HepG2 (cell line): ENCODE measurements around the gene IGFLR1. TPM values are rescaled to one million over a fixed set of nuclear protein-coding genes. Genes with fewer than 3 reads are reported as not detected.

Experiments used
- ATF5 ChIP-seq: sonication (generic); formaldehyde crosslinking; IDR thresholded peaks from 2 replicates; pipeline ENCODE4 v1.4.0; 2020; ENCODE audit warnings: mild to moderate bottlenecking, low read depth, missing genetic modification reagents
- DPF2 ChIP-seq: sonication (generic); formaldehyde crosslinking; IDR thresholded peaks from 2 replicates; pipeline ENCODE4 v1.4.0; 2020; ENCODE audit warnings: mild to moderate bottlenecking, low read depth, missing genetic modification reagents, borderline replicate concordance
- EP300 ChIP-seq, 3 experiments: sonication (generic) in 1 of 3; formaldehyde crosslinking in 1 of 3; IDR thresholded peaks; 2 replicates each; pipeline versions ENCODE4 v1.5.1 to v1.6.1; 2011 to 2020; ENCODE audit warnings: low read depth in 2 of 3, low read length in 2 of 3, borderline replicate concordance in 1 of 3, improper control_type of control experiment in 1 of 3, mild to moderate bottlenecking in 1 of 3, missing genetic modification reagents in 1 of 3, moderate library complexity in 1 of 3
- FOXK1 ChIP-seq: sonication (generic); formaldehyde crosslinking; IDR thresholded peaks from 2 replicates; pipeline ENCODE4 v1.4.0; 2020; ENCODE audit warnings: low read depth, missing genetic modification reagents, borderline replicate concordance
- FOXO1 ChIP-seq: sonication (generic); formaldehyde crosslinking; IDR thresholded peaks from 2 replicates; pipeline ENCODE4 v1.4.0; 2020; ENCODE audit warnings: missing genetic modification reagents
- HDAC1 ChIP-seq: sonication (generic); formaldehyde crosslinking; IDR thresholded peaks from 2 replicates; pipeline ENCODE4 v1.5.1; 2020; ENCODE audit warnings: mild to moderate bottlenecking, missing genetic modification reagents
- HMGXB4 ChIP-seq, 2 experiments: sonication (generic) in 1 of 2; formaldehyde crosslinking in 1 of 2; IDR thresholded peaks; 2 replicates each; pipeline versions ENCODE4 v1.4.0 to v1.6.1; 2018 to 2020; ENCODE audit warnings: missing genetic modification reagents in 2 of 2, borderline replicate concordance in 1 of 2, low read depth in 1 of 2, mild to moderate bottlenecking in 1 of 2, missing biosample characterization in 1 of 2
- JUN ChIP-seq: sonication (generic); formaldehyde crosslinking; IDR thresholded peaks from 2 replicates; pipeline ENCODE4 v1.4.0; 2020; ENCODE audit warnings: mild to moderate bottlenecking, missing genetic modification reagents
- RAD21 ChIP-seq: fragments of 450-650 bp; formaldehyde crosslinking; IDR thresholded peaks from 2 replicates; pipeline ENCODE4 v1.5.0; 2020; ENCODE audit warnings: mild to moderate bottlenecking
- ZNF101 ChIP-seq: sonication (generic); formaldehyde crosslinking; IDR thresholded peaks from 2 replicates; pipeline ENCODE4 v1.4.0; 2020; ENCODE audit warnings: mild to moderate bottlenecking, low read depth, missing genetic modification reagents, borderline replicate concordance
- ZNF317 ChIP-seq: sonication (generic); formaldehyde crosslinking; IDR thresholded peaks from 2 replicates; pipeline ENCODE4 v1.5.0; 2020; ENCODE audit warnings: mild to moderate bottlenecking, missing genetic modification reagents
- ZNF776 ChIP-seq: sonication (generic); formaldehyde crosslinking; IDR thresholded peaks from 2 replicates; pipeline ENCODE4 v1.4.0; 2020; ENCODE audit warnings: mild to moderate bottlenecking, missing genetic modification reagents
- ZNF781 ChIP-seq: sonication (generic); formaldehyde crosslinking; IDR thresholded peaks from 2 replicates; pipeline ENCODE4 v1.5.1; 2020; ENCODE audit warnings: borderline replicate concordance, mild to moderate bottlenecking, missing genetic modification reagents; ENCODE audit errors: not compliant biosample characterization
- polyA plus RNA-seq, 8 experiments: library from polyadenylated mRNA; depleted of rRNA in 3 of 8; stranded (reverse) in 7 of 8; unstranded in 1 of 8; fragments of >200 nt; fragmentation: Illumina TruSeq in 4 of 8; extraction: Trizol in 4 of 8; gene quantifications; 2 replicates each; pipeline versions ENCODE4 v1.2.1 to v1.2.3, GENCODE V29; 2011 to 2016; ENCODE audit warnings: low read depth in 4 of 8, missing spikeins in 1 of 8, mixed read lengths in 1 of 8; ENCODE audit not compliant: insufficient read depth in 1 of 8
- total RNA-seq, 5 experiments: library from RNA; depleted of rRNA; stranded (reverse); fragments of >200 nt; fragmentation: Illumina TruSeq; extraction: Trizol; gene quantifications; 2 replicates each; pipeline ENCODE4 v1.2.3, GENCODE V29; 2016; ENCODE audit warnings: low read depth in 1 of 5
- TF ChIP-seq, protein P1 (sequence below): IDR thresholded peaks from 2 replicates; pipeline ENCODE4 v1.6.1; 2012; ENCODE audit warnings: low read length, improper control_type of control experiment
- TF ChIP-seq, protein P2 (sequence below): sonication (generic); formaldehyde crosslinking; conservative IDR thresholded peaks from 2 replicates; pipeline ENCODE4 v1.8.0; 2022; ENCODE audit warnings: missing genetic modification reagents
- TF ChIP-seq, protein P3 (sequence below): sonication (generic); formaldehyde crosslinking; IDR thresholded peaks from 2 replicates; pipeline ENCODE4 v1.9.0; 2021; ENCODE audit warnings: missing genetic modification reagents, borderline replicate concordance

The IGFLR1 gene
- total and polyA plus RNA-seq, 2 of the 13 experiments (the other 11 are each of a cell fraction or from before 2014, with no cell fraction given), result 5.4 to 8.9 TPM

DNA sequence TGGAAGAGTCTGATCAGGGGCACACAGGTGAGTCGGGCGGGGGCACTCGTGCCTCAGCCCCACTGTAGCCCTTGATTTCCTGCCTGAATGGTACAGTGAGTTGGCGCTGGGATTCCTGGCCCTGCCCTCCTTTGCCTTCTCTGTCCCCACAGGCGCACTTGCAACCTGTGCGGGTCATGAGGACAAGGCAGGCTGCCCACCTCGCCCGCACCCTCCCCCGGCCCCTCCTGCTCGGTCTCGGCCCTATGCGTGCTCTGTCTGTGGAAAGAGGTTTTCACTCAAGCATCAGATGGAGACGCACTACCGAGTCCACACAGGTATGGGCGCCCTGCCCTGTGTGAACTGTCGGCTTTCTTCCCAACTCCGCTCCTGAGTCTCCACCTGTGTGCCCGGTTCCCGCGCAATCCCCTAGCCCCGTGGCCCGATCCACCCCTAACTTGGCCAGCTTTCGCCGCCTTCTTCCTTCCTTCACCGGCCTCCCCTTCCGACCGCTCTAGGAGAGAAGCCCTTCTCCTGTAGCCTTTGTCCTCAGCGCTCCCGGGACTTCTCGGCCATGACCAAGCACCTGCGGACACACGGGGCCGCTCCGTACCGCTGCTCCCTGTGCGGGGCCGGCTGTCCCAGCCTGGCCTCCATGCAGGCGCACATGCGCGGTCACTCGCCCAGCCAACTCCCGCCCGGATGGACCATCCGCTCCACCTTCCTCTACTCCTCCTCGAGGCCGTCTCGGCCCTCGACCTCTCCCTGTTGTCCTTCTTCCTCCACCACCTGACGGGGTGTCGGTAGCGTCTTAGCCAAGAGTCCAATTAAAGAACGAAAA lies 26.1 kb downstream of the IGFLR1 start (continued):
- TF ChIP-seq DPF2 (CRISPR knock-in tag) (no peak), HMGXB4 (CRISPR knock-in tag; IDR thresholded peaks at IDR 0.05; ENCODE audit: borderline replicate concordance in 1 of 2, low read depth in 1 of 2) (peak in 1 of 2 experiments; percentile 97; a peak in 2 of 4 replicates), ZNF781 (CRISPR knock-in tag) (peak; percentile 93), FOXO1 (CRISPR knock-in tag) (no peak), EP300 (IDR thresholded peaks at IDR 0.05; ENCODE audit: low read depth in 2 of 2, low read length in 2 of 2) (no peak), EP300 (CRISPR knock-in tag; IDR thresholded peaks at IDR 0.05; ENCODE audit: borderline replicate concordance) (no peak), ZNF317 (no peak), HDAC1 (CRISPR knock-in tag) (no peak), JUN (no peak), ATF5 (CRISPR knock-in tag) (no peak), ZNF101 (CRISPR knock-in tag) (no peak), FOXK1 (CRISPR knock-in tag) (no peak), ZNF776 (no peak; the same call in none of the 2 replicates), RAD21 (CRISPR knock-in tag) (no peak)
- TF ChIP-seq, protein P1, sequence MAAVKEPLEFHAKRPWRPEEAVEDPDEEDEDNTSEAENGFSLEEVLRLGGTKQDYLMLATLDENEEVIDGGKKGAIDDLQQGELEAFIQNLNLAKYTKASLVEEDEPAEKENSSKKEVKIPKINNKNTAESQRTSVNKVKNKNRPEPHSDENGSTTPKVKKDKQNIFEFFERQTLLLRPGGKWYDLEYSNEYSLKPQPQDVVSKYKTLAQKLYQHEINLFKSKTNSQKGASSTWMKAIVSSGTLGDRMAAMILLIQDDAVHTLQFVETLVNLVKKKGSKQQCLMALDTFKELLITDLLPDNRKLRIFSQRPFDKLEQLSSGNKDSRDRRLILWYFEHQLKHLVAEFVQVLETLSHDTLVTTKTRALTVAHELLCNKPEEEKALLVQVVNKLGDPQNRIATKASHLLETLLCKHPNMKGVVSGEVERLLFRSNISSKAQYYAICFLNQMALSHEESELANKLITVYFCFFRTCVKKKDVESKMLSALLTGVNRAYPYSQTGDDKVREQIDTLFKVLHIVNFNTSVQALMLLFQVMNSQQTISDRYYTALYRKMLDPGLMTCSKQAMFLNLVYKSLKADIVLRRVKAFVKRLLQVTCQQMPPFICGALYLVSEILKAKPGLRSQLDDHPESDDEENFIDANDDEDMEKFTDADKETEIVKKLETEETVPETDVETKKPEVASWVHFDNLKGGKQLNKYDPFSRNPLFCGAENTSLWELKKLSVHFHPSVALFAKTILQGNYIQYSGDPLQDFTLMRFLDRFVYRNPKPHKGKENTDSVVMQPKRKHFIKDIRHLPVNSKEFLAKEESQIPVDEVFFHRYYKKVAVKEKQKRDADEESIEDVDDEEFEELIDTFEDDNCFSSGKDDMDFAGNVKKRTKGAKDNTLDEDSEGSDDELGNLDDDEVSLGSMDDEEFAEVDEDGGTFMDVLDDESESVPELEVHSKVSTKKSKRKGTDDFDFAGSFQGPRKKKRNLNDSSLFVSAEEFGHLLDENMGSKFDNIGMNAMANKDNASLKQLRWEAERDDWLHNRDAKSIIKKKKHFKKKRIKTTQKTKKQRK, result no peak
- TF ChIP-seq, protein P2, sequence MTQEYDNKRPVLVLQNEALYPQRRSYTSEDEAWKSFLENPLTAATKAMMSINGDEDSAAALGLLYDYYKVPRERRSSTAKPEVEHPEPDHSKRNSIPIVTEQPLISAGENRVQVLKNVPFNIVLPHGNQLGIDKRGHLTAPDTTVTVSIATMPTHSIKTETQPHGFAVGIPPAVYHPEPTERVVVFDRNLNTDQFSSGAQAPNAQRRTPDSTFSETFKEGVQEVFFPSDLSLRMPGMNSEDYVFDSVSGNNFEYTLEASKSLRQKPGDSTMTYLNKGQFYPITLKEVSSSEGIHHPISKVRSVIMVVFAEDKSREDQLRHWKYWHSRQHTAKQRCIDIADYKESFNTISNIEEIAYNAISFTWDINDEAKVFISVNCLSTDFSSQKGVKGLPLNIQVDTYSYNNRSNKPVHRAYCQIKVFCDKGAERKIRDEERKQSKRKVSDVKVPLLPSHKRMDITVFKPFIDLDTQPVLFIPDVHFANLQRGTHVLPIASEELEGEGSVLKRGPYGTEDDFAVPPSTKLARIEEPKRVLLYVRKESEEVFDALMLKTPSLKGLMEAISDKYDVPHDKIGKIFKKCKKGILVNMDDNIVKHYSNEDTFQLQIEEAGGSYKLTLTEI, result no peak
- TF ChIP-seq, protein P3, sequence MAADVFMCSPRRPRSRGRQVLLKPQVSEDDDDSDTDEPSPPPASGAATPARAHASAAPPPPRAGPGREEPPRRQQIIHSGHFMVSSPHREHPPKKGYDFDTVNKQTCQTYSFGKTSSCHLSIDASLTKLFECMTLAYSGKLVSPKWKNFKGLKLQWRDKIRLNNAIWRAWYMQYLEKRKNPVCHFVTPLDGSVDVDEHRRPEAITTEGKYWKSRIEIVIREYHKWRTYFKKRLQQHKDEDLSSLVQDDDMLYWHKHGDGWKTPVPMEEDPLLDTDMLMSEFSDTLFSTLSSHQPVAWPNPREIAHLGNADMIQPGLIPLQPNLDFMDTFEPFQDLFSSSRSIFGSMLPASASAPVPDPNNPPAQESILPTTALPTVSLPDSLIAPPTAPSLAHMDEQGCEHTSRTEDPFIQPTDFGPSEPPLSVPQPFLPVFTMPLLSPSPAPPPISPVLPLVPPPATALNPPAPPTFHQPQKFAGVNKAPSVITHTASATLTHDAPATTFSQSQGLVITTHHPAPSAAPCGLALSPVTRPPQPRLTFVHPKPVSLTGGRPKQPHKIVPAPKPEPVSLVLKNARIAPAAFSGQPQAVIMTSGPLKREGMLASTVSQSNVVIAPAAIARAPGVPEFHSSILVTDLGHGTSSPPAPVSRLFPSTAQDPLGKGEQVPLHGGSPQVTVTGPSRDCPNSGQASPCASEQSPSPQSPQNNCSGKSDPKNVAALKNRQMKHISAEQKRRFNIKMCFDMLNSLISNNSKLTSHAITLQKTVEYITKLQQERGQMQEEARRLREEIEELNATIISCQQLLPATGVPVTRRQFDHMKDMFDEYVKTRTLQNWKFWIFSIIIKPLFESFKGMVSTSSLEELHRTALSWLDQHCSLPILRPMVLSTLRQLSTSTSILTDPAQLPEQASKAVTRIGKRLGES, result no peak
